ENCODE data around the gene ABHD18.

DNA sequence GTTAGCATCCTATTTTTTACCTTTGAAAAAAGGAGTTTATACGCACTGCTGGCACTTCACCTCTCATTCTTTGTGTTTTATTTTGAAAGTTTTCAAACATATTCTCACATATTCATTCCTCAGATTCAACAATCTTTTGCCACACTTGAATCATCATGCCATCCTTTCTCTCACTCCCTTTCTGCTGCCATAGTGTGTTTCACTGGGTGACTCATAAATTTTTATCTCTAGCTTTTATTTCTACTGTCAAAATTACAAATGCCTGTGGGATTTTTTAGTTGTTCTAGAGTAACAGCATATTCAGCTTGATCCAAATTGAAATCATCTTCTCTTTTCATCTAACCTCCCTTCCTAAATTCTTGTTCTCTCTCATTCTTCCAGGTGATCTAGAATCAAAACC is 28.2 kb upstream of the ABHD18 start:
- TF ChIP-seq EZH2phosphoT487 (IDR thresholded peaks at IDR 0.05; ENCODE audit: low read depth, severe bottlenecking, unreplicated experiment): no peak
- TF ChIP-seq, protein P1, sequence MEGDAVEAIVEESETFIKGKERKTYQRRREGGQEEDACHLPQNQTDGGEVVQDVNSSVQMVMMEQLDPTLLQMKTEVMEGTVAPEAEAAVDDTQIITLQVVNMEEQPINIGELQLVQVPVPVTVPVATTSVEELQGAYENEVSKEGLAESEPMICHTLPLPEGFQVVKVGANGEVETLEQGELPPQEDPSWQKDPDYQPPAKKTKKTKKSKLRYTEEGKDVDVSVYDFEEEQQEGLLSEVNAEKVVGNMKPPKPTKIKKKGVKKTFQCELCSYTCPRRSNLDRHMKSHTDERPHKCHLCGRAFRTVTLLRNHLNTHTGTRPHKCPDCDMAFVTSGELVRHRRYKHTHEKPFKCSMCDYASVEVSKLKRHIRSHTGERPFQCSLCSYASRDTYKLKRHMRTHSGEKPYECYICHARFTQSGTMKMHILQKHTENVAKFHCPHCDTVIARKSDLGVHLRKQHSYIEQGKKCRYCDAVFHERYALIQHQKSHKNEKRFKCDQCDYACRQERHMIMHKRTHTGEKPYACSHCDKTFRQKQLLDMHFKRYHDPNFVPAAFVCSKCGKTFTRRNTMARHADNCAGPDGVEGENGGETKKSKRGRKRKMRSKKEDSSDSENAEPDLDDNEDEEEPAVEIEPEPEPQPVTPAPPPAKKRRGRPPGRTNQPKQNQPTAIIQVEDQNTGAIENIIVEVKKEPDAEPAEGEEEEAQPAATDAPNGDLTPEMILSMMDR (IDR thresholded peaks at IDR 0.05; ENCODE audit: poor library complexity): no peak
- no peak for TF ChIP-seq EZH2 (IDR thresholded peaks at IDR 0.05; ENCODE audit: borderline replicate concordance)
